Stimulated activated CD4-positive, alpha-beta T cell treated with anti-CD3 and anti-CD28 coated beads, Interleukin-2, amount 100 ng/mL, for 4 hours (primary cell): ENCODE measurements around the gene CD300C.
"Not testable (repeated sequence)": the region's sequence is repeated elsewhere in the genome, so short reads cannot be mapped to it uniquely, and the experiment has no call there.

Experiments
- DNase-seq: peaks from one replicate; pipeline ENCODE4 v3.0.0-alpha.2; 2020; ENCODE audit warnings: low read depth

Gene CD300C

DNA sequence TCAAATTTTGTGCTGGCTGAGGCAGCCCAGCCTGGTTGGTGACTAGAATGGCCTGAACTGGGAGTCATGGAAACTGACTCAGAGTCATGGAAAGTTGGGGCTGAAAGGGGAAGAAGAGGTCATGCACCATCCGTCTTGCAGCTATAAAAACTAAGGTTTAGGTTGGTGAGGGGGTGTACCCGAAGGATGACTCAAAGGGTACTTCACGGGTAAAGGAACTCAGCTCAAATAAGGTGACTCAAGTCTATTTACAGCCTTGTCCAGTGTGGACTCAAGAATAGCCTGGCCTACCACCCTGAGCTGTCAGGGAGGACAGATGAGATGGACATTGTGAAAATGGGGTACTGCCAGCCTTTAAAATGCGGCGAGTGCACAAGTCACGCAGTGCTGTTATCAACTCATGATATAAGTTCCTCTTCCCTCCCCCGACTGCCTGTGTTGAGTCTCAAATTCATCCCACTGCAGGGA lies 33.3 kb downstream of the CD300C start:
- no peak for DNase-seq

DNA sequence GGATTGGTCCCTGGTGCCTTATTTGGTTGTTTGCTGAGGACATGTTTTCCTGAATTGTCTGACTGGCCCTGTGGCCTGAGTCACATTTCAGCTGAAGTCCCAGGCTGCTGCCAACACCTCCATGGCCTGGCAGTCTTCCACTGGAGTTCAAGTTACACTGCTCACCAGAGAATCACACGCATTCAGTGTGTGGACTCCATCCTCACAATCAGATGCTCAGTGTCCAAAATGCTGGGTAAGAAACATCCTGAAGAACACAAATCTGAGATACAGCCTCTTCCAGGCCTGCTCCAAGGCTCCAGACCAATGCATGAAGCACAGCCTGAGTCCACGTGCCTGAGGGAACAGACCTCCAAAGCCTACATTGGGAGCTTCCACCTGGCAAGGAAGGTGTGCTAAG lies 33.9 kb downstream of the CD300C start:
- DNase-seq: no peak

DNA sequence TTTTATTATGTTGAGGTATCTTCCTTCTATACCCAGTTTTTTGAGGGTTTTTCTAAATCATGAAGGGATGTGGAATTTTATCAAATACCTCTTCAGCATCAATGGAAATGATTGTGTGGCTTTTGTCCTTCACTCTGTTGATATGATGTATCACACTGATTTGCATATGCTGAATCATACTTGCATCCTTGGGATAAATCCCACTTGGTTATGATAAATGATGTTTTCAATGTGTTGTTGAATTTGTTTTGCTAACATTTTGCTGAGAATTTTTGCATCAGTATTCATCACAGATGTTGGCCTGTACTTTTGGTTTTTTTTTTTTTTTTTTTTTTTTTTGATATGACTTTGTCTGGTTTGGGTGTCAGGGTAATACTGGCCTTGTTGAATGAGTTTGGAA lies 37.8 kb downstream of the CD300C start:
- DNase-seq: no peak

DNA sequence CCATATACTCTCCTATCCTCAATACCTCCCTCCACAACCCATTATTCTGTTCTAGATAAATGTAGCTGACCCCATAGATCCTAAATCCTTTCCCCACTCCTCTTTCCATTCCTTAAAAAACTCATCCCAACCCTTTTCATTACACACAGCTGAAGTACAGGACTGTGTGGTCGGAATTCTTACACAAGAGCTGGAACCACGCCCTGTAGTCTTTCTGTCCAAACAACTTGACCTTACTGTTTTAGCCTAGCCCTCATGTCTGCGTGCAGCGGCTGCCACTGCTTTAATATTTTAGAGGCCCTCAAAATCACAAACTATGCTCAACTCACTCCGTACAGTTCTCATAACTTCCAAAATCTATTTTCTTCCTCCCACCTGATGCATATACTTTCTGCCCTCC lies 42.0 kb downstream of the CD300C start:
- not testable (repeated sequence) for DNase-seq

DNA sequence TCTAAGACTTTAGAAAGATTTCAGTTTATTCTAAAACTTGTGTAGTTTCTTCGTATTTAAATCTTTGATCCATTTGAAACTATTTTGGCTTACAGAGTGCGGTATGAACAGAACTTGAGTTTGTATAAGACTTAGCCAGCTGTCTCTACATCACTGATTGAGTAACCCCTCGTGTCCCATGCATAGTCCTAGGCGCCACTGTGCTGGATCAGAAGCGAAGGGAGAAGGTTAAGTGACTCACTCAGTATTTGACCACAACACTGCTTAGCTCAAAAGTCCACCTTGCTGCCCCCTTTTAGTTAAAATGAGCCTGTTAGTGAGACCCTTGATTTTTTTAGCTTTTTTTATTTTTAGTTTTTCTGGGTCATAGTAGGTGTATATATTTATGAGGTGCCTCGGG lies 43.1 kb downstream of the CD300C start:
- DNase-seq: no peak

DNA sequence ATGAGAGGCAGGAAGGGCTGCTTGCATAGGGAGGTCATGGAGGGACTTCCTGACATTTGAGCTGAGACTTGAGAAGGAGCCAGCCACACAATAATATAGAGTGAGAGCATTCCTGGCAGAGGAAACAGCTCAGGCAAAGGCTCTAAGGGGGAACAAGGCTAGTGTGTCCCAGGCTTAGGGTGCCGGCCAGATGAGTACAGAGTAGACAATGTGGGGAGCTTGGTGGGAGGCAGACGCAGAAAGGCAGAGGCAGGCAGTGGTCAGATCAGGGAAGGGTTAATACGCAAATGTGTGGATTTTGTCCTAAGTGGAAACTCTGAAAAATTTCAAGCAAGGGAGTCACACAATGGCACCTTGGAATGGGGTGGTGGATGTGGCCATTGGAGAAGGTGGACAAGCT lies 45.9 kb downstream of the CD300C start:
- DNase-seq: no peak

DNA sequence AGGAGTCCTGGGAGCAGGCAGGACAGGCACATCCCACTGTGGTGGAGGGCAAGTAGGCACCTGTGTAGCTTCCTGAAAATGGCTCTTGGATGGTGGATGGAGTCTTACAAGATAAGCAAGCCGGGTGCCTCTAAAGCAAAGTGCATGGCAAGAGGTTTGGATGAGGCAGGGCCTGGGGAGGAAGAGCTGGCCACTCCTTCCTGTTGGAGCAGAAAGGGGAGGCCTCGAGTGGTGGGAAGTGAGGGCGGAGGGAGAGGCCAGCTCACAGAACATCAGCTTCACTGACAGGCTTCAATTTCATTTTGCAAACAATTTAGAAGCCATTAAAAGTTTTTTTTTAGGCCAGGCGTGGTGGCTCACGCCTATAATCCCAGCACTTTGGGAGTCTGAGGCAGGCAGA lies 48.4 kb downstream of the CD300C start:
- no peak for DNase-seq

DNA sequence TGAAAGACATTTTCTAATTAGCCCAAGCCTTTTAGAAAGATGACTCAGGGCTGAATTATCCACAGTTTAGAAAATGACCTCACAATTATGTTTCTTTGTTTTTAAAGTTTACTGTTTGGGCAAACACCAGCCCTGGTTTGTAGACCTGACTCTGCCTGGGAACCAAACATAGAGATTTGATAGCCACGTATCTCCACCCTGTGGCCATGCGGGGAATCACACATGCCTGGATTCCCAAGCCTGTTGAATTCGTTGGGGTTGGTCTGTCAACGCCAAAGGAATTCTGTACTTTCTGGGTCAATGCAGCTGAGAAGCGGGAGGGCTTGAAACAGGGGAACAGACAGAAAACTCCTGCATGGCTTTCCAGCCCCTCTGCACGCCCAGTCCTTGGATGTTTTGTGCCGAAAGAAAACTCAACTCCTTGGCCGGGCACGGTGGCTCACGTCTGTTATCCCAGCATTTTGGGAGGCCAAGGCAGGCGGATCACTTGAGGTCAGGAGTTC lies 52.5 kb downstream of the CD300C start:
- DNase-seq: peak; percentile 52

DNA sequence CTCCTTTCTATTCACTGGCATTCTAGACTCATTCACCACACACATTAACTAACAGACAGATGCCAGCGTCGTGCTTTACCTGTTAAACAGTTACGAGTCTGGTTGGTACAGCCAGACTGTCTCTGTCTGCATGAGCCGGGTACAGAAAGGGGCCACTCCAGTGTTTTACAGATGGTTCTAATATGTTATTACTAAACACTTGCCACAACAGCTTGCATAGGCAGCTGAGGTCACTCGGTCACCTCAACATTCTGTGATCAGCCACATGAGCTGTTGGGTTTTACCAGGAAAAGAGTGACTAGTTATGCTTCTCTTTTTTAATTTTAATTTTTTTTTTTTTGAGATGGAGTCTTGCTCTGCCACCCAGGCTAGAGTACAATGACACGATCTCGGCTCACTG lies 54.3 kb downstream of the CD300C start:
- no peak for DNase-seq
